Memory B cell (primary cell): ENCODE data around the gene PRDM4.
A peak's percentile ranks its signal among the peaks of the same experiment; 100 is the strongest.
"Not testable (repeated sequence)": the region's sequence is repeated elsewhere in the genome, so short reads cannot be mapped to it uniquely, and the experiment has no call there.

Experiments used
- ATAC-seq: fragments of 150-1000 bp; cut with Tn5 transposase; 2 replicates; pipeline ENCODE4 v1.10.0; 2021; ENCODE audit warnings: low read depth, mild to moderate bottlenecking, moderate library complexity
- DNase-seq, 2 donors: peaks; one replicate each; pipeline ENCODE4 v3.0.0; 2022; ENCODE audit warnings: low spot score in 2 of 2
- H3K27ac Mint-ChIP-seq: one replicate; pipeline ENCODE4 v1.8.0; 2022; ENCODE audit warnings: mild to moderate bottlenecking, moderate library complexity, mixed read lengths
- H3K27me3 Mint-ChIP-seq: one replicate; pipeline ENCODE4 v1.8.0; 2022; ENCODE audit warnings: mixed read lengths
- H3K36me3 Mint-ChIP-seq: one replicate; pipeline ENCODE4 v1.8.0; 2022; ENCODE audit warnings: mild to moderate bottlenecking, mixed read lengths
- H3K4me1 Mint-ChIP-seq: one replicate; pipeline ENCODE4 v1.8.0; 2022; ENCODE audit warnings: mixed read lengths
- H3K4me3 Mint-ChIP-seq: one replicate; pipeline ENCODE4 v1.8.0; 2022; ENCODE audit warnings: mild to moderate bottlenecking, moderate library complexity, mixed read lengths
- H3K9me3 Mint-ChIP-seq: one replicate; pipeline ENCODE4 v1.8.0; 2022; ENCODE audit warnings: mixed read lengths

PRDM4 gene

GRCh38 chr12:107748472-107748871 lies 12.5 kb downstream of the PRDM4 start:
- DNase-seq (no peak), ATAC-seq (no peak)
- H3K27me3 Mint-ChIP-seq = no peaks in the 10 kb centered on the region
- H3K4me1 Mint-ChIP-seq = peaks cover 5% of the 10 kb centered on the region
- H3K36me3 Mint-ChIP-seq = peaks cover 19% of the 10 kb centered on the region
- H3K27ac Mint-ChIP-seq = no peak overlapping the region
- H3K4me3 Mint-ChIP-seq = no peak overlapping the region
- no peaks in the 10 kb centered on the region for H3K9me3 Mint-ChIP-seq

- peaks cover 3% of the 10 kb centered on the region for H3K9me3 Mint-ChIP-seq
- no peaks in the 10 kb centered on the region for H3K27me3 Mint-ChIP-seq
- peak overlapping the region; percentile 56 for H3K4me3 Mint-ChIP-seq
- H3K4me1 Mint-ChIP-seq = peaks cover 53% of the 10 kb centered on the region
- ATAC-seq (peak; percentile 97), DNase-seq (peak; percentile 59 to 89)
- H3K27ac Mint-ChIP-seq = peak overlapping the region; percentile 100
- H3K36me3 Mint-ChIP-seq = peaks cover 64% of the 10 kb centered on the region
Measured at GRCh38 chr12:107736914-107737313, 24.0 kb downstream of the PRDM4 start.

- Mint-ChIP-seq H3K27ac (peak overlapping the region; percentile 100), H3K4me3 (peak overlapping the region; percentile 56), H3K36me3 (peaks cover 55% of the 10 kb centered on the region), H3K27me3 (no peaks in the 10 kb centered on the region), H3K9me3 (peaks cover 3% of the 10 kb centered on the region), H3K4me1 (peaks cover 57% of the 10 kb centered on the region)
- DNase-seq (no peak), ATAC-seq (no peak)
Measured at GRCh38 chr12:107735763-107736162, 25.2 kb downstream of the PRDM4 start.

- Mint-ChIP-seq H3K36me3 (peaks cover 48% of the 10 kb centered on the region), H3K4me3 (no peak overlapping the region)
- ATAC-seq = no peak
Measured at GRCh38 chr12:107734139-107734538, 26.8 kb downstream of the PRDM4 start.

GRCh38 chr12:107732365-107732764 lies 28.6 kb downstream of the PRDM4 start:
- Mint-ChIP-seq H3K4me3 (no peak overlapping the region), H3K27me3 (no peaks in the 10 kb centered on the region), H3K9me3 (peaks cover 3% of the 10 kb centered on the region), H3K4me1 (peaks cover 54% of the 10 kb centered on the region), H3K36me3 (peaks cover 37% of the 10 kb centered on the region), H3K27ac (peak overlapping the region; percentile 100)
- ATAC-seq (no peak), DNase-seq (no peak)

More at GRCh38 chr12:107734139-107734538, 26.8 kb downstream of the PRDM4 start:
- Mint-ChIP-seq H3K9me3 (peaks cover 3% of the 10 kb centered on the region), H3K27me3 (no peaks in the 10 kb centered on the region), H3K27ac (peak overlapping the region; percentile 100), H3K4me1 (peaks cover 63% of the 10 kb centered on the region)
- no peak for DNase-seq

GRCh38 chr12:107731366-107731765 lies 29.6 kb downstream of the PRDM4 start:
- peaks cover 50% of the 10 kb centered on the region for H3K4me1 Mint-ChIP-seq
- ATAC-seq = peak; percentile 95
- H3K36me3 Mint-ChIP-seq = peaks cover 33% of the 10 kb centered on the region
- H3K27ac Mint-ChIP-seq = peak overlapping the region; percentile 100
- H3K27me3 Mint-ChIP-seq = no peaks in the 10 kb centered on the region
- peak; percentile 39 to 69 for DNase-seq
- no peaks in the 10 kb centered on the region for H3K9me3 Mint-ChIP-seq
- peak overlapping the region; percentile 50 for H3K4me3 Mint-ChIP-seq

- no peak for ATAC-seq
- H3K36me3 Mint-ChIP-seq = peaks cover 28% of the 10 kb centered on the region
- no peak for DNase-seq
- H3K4me1 Mint-ChIP-seq = peaks cover 46% of the 10 kb centered on the region
- no peaks in the 10 kb centered on the region for H3K27me3 Mint-ChIP-seq
- peak overlapping the region; percentile 50 for H3K4me3 Mint-ChIP-seq
- H3K27ac Mint-ChIP-seq = peak overlapping the region; percentile 100
- no peaks in the 10 kb centered on the region for H3K9me3 Mint-ChIP-seq
Measured at GRCh38 chr12:107730618-107731341, 30.2 kb downstream of the PRDM4 start.

GRCh38 chr12:107727742-107728141 lies 33.2 kb downstream of the PRDM4 start:
- H3K4me1 Mint-ChIP-seq = peaks cover 35% of the 10 kb centered on the region
- H3K9me3 Mint-ChIP-seq, H3K4me3 Mint-ChIP-seq: not testable (repeated sequence)

GRCh38 chr12:107727327-107727726 lies 33.6 kb downstream of the PRDM4 start:
- not testable (repeated sequence) for DNase-seq, H3K27me3 Mint-ChIP-seq
- peak overlapping the region; percentile 86 for H3K27ac Mint-ChIP-seq

More at GRCh38 chr12:107727742-107728141, 33.2 kb downstream of the PRDM4 start:
- not testable (repeated sequence) for H3K27me3 Mint-ChIP-seq, ATAC-seq, DNase-seq
- H3K36me3 Mint-ChIP-seq = peaks cover 10% of the 10 kb centered on the region
- H3K27ac Mint-ChIP-seq = peak overlapping the region; percentile 86

GRCh38 chr12:107718606-107719005 lies 42.3 kb downstream of the PRDM4 start:
- no peak overlapping the region for H3K4me3 Mint-ChIP-seq
- ATAC-seq (no peak), DNase-seq (no peak)
- H3K36me3 Mint-ChIP-seq = peaks cover 32% of the 10 kb centered on the region
- peaks cover 21% of the 10 kb centered on the region for H3K4me1 Mint-ChIP-seq
- no peaks in the 10 kb centered on the region for H3K27me3 Mint-ChIP-seq
- peak overlapping the region; percentile 56 for H3K27ac Mint-ChIP-seq
- H3K9me3 Mint-ChIP-seq = peaks cover 4% of the 10 kb centered on the region

More at GRCh38 chr12:107727327-107727726, 33.6 kb downstream of the PRDM4 start:
- H3K36me3 Mint-ChIP-seq = peaks cover 12% of the 10 kb centered on the region
- not testable (repeated sequence) for ATAC-seq, H3K9me3 Mint-ChIP-seq
- H3K4me3 Mint-ChIP-seq = peak overlapping the region; percentile 14
- peaks cover 33% of the 10 kb centered on the region for H3K4me1 Mint-ChIP-seq

- H3K9me3 Mint-ChIP-seq = peaks cover 4% of the 10 kb centered on the region
- no peak for DNase-seq
- H3K27ac Mint-ChIP-seq = peak overlapping the region; percentile 8
- no peaks in the 10 kb centered on the region for H3K27me3 Mint-ChIP-seq
- ATAC-seq = no peak
- H3K36me3 Mint-ChIP-seq = peaks cover 41% of the 10 kb centered on the region
- peaks cover 19% of the 10 kb centered on the region for H3K4me1 Mint-ChIP-seq
- H3K4me3 Mint-ChIP-seq = no peak overlapping the region
Measured at GRCh38 chr12:107715780-107716179, 45.2 kb downstream of the PRDM4 start.

GRCh38 chr12:107705522-107705921 lies 55.4 kb downstream of the PRDM4 start:
- Mint-ChIP-seq H3K4me1 (peaks cover 30% of the 10 kb centered on the region), H3K36me3 (peaks cover 69% of the 10 kb centered on the region)
- not testable (repeated sequence) for DNase-seq, H3K27ac Mint-ChIP-seq, H3K27me3 Mint-ChIP-seq, H3K9me3 Mint-ChIP-seq, H3K4me3 Mint-ChIP-seq, ATAC-seq

GRCh38 chr12:107704041-107704440 lies 56.9 kb downstream of the PRDM4 start:
- Mint-ChIP-seq H3K27ac (peak overlapping the region; percentile 91), H3K36me3 (peaks cover 73% of the 10 kb centered on the region), H3K4me3 (no peak overlapping the region), H3K27me3 (no peaks in the 10 kb centered on the region), H3K9me3 (peaks cover 8% of the 10 kb centered on the region), H3K4me1 (peaks cover 31% of the 10 kb centered on the region)
- DNase-seq = no peak
- no peak for ATAC-seq

- H3K27me3 Mint-ChIP-seq = no peaks in the 10 kb centered on the region
- peaks cover 62% of the 10 kb centered on the region for H3K36me3 Mint-ChIP-seq
- ATAC-seq (peak; percentile 84), DNase-seq (no peak)
- H3K4me1 Mint-ChIP-seq = peaks cover 21% of the 10 kb centered on the region
- peak overlapping the region; percentile 91 for H3K27ac Mint-ChIP-seq
- peak overlapping the region; percentile 47 for H3K4me3 Mint-ChIP-seq
- H3K9me3 Mint-ChIP-seq = peaks cover 8% of the 10 kb centered on the region
Measured at GRCh38 chr12:107702106-107702505, 58.8 kb downstream of the PRDM4 start.

GRCh38 chr12:107695772-107696171 lies 65.2 kb downstream of the PRDM4 start:
- not testable (repeated sequence) for DNase-seq, H3K4me1 Mint-ChIP-seq, H3K4me3 Mint-ChIP-seq, H3K27ac Mint-ChIP-seq, H3K9me3 Mint-ChIP-seq, H3K27me3 Mint-ChIP-seq
- peaks cover 40% of the 10 kb centered on the region for H3K36me3 Mint-ChIP-seq
- ATAC-seq = peak; percentile 43
